Body of pancreas (tissue), 4 donors: ENCODE data around the gene LRRK1. TPM values are rescaled to one million over a fixed set of nuclear protein-coding genes. Genes with fewer than 3 reads are reported as not detected.

Experiments
- ATAC-seq: fragments of 150-250 bp; one replicate; pipeline ENCODE4 v1.9.1; 2016
- DNase-seq, 4 donors: peaks; one replicate each; pipeline ENCODE4 v3.0.0-alpha.2; 2019
- H3K27ac ChIP-seq, 4 donors: fragments of 200-600 bp; sonication (generic); 1 replicate in 3 of 4; 2 replicates in 1 of 4; pipeline versions ENCODE4 v1.5.1 to v1.6.1; 2016 to 2019; ENCODE audit warnings: mild to moderate bottlenecking in 1 of 4, mixed read lengths in 1 of 4, moderate library complexity in 1 of 4
- H3K27me3 ChIP-seq, 2 donors: fragments of 200-600 bp; sonication (generic); one replicate each; pipeline ENCODE4 v1.6.0; 2016; ENCODE audit warnings: mild to moderate bottlenecking in 1 of 2
- H3K36me3 ChIP-seq, 2 donors: fragments of 200-600 bp; sonication (generic); replicated peaks in 1 of 2; 2 replicates each; pipeline ENCODE4 v1.5.1; 2016; ENCODE audit warnings: low read depth in 2 of 2; ENCODE audit not compliant: insufficient read depth in 1 of 2
- H3K4me1 ChIP-seq: fragments of 200-600 bp; sonication (generic); one replicate; pipeline ENCODE4 v1.6.0; 2016
- H3K4me3 ChIP-seq, 2 donors: fragments of 200-600 bp; sonication (generic); 1 replicate in 1 of 2; 2 replicates in 1 of 2; pipeline ENCODE4 v1.5.1; 2016 to 2019
- H3K9me3 ChIP-seq, 3 donors: fragments of 200-600 bp; sonication (generic); 1 replicate in 2 of 3; 2 replicates in 1 of 3; pipeline ENCODE4 v1.5.1; 2016
- CTCF ChIP-seq, 7 experiments: fragments of 450-650 bp in 4 of 7; fragments of 200-600 bp in 3 of 7; sonication (generic) in 3 of 7; IDR thresholded peaks; one replicate each; pipeline ENCODE4 v1.5.1; 2016 to 2019; ENCODE audit warnings: antibody characterized with exemption in 7 of 7
- POLR2A ChIP-seq, 3 donors: fragments of 450-650 bp; IDR thresholded peaks; one replicate each; pipeline ENCODE4 v1.6.1; 2016; ENCODE audit warnings: antibody characterized with exemption in 3 of 3, mild to moderate bottlenecking in 2 of 3
- WGBS, 2 donors: methylation state at CpG; one replicate each; pipeline ENCODE4 v1.1.5; 2017; 5-methylcytosine and 5-hydroxymethylcytosine counted together
- intact Hi-C: fragments of 100-400 bp; cut with DNase I; formaldehyde crosslinking; loops from one replicate; pipeline ENCODE4 v1.15.1; 2023
- total RNA-seq, 2 donors: library from RNA; depleted of rRNA; stranded (reverse); fragments of >200 nt; gene quantifications; one replicate each; pipeline ENCODE4 v1.1.0, GENCODE V29; 2016

LRRK1 gene
- total RNA-seq, 2 donors from 2014 or later: 12.2 to 14.0 TPM

DNA sequence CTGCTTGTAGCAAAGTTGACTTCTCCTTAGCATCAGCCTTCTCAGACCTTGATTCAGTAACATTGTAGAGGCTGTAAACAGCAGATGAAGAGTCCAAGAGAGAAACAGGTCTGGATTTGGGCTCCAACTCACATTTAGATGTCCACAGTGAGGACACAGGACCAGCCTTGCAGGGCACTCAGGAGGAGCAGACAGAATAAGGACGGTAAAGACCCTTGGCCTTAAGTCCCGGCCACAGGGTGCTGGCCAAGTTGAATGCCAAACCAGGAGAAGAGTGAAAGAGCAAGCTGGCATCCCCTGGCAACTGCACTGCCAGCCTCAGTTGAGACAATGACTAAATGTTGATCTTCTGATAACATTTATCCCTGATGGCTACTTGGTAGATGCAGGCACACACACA is 136.3 kb downstream of the LRRK1 start:
- H3K4me3 ChIP-seq: no peak overlapping the region
- intact Hi-C loops: no loop called here
- no peak overlapping the region for H3K27ac ChIP-seq
- TF ChIP-seq CTCF (IDR thresholded peaks at IDR 0.05) (no peak), POLR2A (IDR thresholded peaks at IDR 0.05) (no peak)
- ATAC-seq (no peak), DNase-seq (no peak)
- H3K9me3 ChIP-seq: no peaks in the 10 kb centered on the region
- no peaks in the 10 kb centered on the region for H3K27me3 ChIP-seq
- 90 to 96% methylated on average over 2 of the region's 2 CpGs for WGBS, 2 donors
- no peaks in the 10 kb centered on the region for H3K4me1 ChIP-seq
- H3K36me3 ChIP-seq: peaks cover 4 to 13% of the 10 kb centered on the region in 2 donors

GRCh38 chr15:101056366-101057334 is 137.5 kb downstream of the LRRK1 start:
- intact Hi-C loops: no loop called here
- no peaks in the 10 kb centered on the region for H3K4me1 ChIP-seq
- no peaks in the 10 kb centered on the region for H3K27me3 ChIP-seq
- WGBS, 2 donors: 77 to 83% methylated on average over 11 to 15 of the region's 15 CpGs
- no peak for ATAC-seq
- no peak overlapping the region for H3K4me3 ChIP-seq
- no peaks in the 10 kb centered on the region for H3K9me3 ChIP-seq
- peaks cover 4 to 13% of the 10 kb centered on the region in 2 donors for H3K36me3 ChIP-seq
- DNase-seq: no peak
- no peak for TF ChIP-seq CTCF (IDR thresholded peaks at IDR 0.05)
- no peak for TF ChIP-seq POLR2A (IDR thresholded peaks at IDR 0.05)
- H3K27ac ChIP-seq: no peak overlapping the region

- Histone ChIP-seq H3K27me3 (no peaks in the 10 kb centered on the region), H3K27ac (no peak overlapping the region), H3K36me3 (peaks cover 4 to 12% of the 10 kb centered on the region in 2 donors), H3K4me1 (no peaks in the 10 kb centered on the region), H3K9me3 (no peaks in the 10 kb centered on the region), H3K4me3 (no peak overlapping the region)
- intact Hi-C loops: no loop called here
- DNase-seq (no peak), ATAC-seq (no peak)
- no peak for TF ChIP-seq CTCF (IDR thresholded peaks at IDR 0.05)
- TF ChIP-seq POLR2A (IDR thresholded peaks at IDR 0.05): no peak
- WGBS, 2 donors: 87 to 94% methylated on average over 14 of the region's 14 CpGs
Measured at GRCh38 chr15:101057841-101058407, 138.8 kb downstream of the LRRK1 start.

- DNase-seq: no peak
- TF ChIP-seq POLR2A (IDR thresholded peaks at IDR 0.05) (no peak), CTCF (IDR thresholded peaks at IDR 0.05) (no peak)
- Histone ChIP-seq H3K4me1 (peaks cover under 1% of the 10 kb centered on the region), H3K4me3 (no peak overlapping the region), H3K36me3 (peaks cover 0 to 5% of the 10 kb centered on the region in 2 donors), H3K27ac (no peak overlapping the region), H3K9me3 (no peaks in the 10 kb centered on the region), H3K27me3 (no peaks in the 10 kb centered on the region)
- ATAC-seq: no peak
- WGBS, 2 donors: 92 to 95% methylated on average over 12 of the region's 12 CpGs
- intact Hi-C loops: no loop called here
Measured at GRCh38 chr15:101058735-101059134, 139.6 kb downstream of the LRRK1 start.
